Left renal pelvis (tissue), 4 donors: ENCODE data around the gene BRI3. TPM values are rescaled to one million over a fixed set of nuclear protein-coding genes. Genes with fewer than 3 reads are reported as not detected.

Experiments
- DNase-seq, 4 donors: peaks; one replicate each; pipeline ENCODE4 v3.0.0-alpha.2; 2013; ENCODE audit warnings: low read depth in 4 of 4, low spot score in 3 of 4
- polyA plus RNA-seq, 4 donors: library from polyadenylated mRNA; unstranded; fragments of 120-200 nt; gene quantifications; one replicate each; pipeline ENCODE4 v1.2.1, GENCODE V29; 2013; ENCODE audit not compliant: insufficient read length in 4 of 4

The BRI3 gene
- polyA plus RNA-seq, 4 donors = 81.7 to 109 (median 96.0) TPM

DNA sequence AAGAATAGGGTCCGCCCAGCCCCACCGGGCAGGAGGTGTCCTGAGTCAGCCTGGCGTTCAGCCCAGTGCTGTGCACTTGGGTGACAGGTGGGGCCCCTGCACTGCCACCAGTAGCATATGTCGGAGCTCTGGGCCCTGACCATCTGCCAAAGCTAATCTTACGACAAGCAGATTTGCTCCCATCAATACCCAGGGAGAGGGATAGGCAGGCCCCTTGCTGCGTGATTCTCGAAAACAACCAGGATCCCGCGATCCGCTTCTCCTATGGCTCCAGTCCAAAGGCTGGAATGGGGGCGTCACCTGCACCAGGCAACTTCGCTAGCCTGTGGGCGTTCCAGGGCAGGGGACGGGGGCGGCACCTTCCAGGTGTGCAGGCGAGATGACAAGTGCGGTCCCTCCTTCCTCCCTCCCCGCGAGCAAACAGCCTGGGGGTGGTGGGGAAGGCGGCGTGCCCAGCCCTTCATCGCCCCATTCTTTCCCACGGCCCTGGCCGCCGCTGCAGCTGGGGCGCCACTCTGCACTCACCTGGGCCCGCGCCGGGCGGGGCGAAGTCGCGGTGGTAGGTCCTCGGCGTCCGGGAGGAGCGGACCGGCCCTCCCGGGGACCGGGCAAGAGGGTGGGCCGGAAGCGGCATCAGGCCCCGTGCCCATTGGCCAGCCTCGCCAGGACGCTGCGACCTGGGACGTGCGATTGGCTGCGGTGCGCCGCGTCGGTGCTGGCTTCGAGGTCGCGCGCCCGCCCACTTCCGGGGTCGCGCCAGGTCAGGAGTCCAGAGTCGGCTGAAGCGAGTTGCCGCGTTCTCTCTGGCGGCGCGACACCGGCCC is 29.7 kb upstream of the BRI3 start, which contains the start of gene TECPR1:
TSS of gene TECPR1 (minus strand) at position 632 of the 824 bp plus-strand sequence. CDS start 6,086 bp downstream, outside the sequence.
- peak; percentile 71 to 81 (median 76) for DNase-seq

GRCh38 chr7:98252425-98253054 is 28.9 kb upstream of the BRI3 start:
- no peak for DNase-seq

DNA sequence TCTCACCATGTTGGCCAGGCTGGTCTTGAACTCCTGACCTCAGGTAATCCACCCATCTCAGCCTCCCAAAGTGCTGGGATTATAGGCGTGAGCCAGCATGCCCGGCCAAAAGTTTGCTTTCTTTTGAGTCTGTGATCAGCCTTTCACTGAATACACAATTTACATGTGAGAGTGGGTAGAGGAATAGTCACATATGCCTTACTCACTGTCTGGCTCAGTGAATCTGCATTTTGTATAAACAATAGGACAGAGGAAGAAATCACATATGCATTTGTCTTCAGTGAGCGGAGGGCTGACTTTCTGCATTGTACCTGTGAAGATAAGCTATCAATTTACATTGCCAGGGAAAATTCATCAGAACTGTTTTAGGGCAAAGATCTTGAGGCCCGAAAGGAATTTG is 27.0 kb upstream of the BRI3 start:
- DNase-seq = no peak

DNA sequence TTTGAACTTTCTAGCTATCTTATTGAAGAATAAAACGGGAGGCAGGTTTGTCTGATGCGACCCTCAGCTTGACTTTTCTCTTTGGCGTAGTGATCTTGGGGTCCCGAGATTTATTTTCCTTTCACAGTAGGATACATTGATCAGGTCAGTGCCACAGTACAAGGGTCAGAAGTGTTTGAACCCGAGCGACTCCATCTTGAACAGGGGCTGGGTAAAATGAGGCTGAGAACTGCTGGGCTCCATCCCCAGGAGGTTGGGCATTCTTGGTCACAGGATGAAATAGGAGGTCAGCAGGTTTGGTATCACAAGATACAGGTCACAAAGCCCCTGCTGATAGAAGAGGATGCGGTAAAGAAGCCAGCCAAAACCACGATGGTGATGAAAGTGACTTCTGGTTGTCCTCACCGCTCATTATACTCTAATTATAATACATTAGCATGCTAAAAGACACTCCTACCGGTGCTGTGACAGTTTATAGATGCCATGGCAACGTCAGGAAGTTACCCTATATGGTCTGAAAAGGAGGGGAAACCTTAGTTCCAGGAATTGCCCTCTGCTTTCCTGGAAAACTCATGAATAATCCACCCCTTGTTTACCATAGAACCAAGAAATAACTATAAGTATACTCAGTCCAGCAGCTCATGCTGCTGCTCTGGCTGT is 26.4 kb upstream of the BRI3 start:
- DNase-seq = no peak

GRCh38 chr7:98256431-98256830 is 25.1 kb upstream of the BRI3 start:
- no peak for DNase-seq

GRCh38 chr7:98257701-98258100 is 23.8 kb upstream of the BRI3 start:
- no peak for DNase-seq

- no peak for DNase-seq
Measured at GRCh38 chr7:98265841-98266271, 15.6 kb upstream of the BRI3 start.

DNA sequence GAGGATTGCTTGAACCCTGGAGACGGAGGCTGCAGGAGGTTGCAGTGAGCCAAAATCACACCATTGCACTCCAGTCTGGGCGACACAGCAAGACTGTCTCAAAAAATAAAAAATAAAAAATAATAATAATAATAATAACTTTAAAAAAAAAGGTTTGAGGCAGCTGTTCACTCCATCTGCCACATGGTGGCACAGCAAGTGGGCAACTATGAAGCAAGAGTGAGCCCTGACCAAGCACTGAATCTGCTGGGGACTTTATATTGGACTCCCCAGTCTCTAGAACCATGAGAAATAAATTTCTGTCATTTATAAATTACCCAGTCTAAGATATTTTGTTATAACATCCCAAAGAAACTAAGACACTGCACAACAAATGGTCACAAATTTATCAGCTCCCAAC is 14.6 kb upstream of the BRI3 start:
- no peak for DNase-seq

DNA sequence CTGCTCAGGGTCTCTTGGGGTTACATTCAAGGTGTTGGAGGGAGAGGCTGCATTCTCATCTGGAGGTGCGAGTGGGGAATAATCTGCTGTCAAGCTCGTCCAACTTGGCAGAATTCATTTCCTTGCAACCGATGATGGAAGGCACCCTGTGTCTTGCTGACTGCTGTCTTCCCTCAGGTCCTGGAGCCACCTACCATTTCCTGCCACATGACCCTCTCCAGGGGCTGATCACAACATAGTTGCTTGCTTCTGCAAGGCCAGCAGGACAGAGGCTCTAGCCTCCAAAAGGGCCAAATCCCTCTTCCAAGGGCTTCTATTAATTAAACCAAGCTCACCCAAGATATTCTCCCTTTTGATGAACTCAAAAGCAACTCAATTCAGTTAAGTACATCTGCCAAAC is 14.2 kb upstream of the BRI3 start:
- no peak for DNase-seq

- DNase-seq = no peak
Measured at GRCh38 chr7:98276241-98276761, 5.2 kb upstream of the BRI3 start.

DNA sequence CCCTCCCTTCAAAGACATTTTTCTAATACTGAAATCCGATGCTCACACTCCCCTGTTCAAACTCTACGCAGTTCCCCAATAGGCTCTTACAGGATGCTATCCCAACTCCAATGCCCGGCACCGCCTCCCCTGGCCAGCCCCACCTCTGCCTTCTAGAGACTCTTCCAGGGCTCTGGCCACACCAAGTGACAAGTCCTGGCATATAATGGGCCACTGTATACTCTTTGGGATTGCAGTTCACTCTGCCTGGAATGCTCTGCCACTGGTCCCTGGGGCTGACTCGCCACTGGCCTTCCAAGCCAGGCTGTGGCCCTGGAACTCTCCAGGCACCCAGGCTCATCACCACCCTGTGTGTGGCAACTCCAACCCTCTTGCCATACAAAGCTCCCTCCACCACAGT is 3.1 kb upstream of the BRI3 start:
- DNase-seq = no peak

DNA sequence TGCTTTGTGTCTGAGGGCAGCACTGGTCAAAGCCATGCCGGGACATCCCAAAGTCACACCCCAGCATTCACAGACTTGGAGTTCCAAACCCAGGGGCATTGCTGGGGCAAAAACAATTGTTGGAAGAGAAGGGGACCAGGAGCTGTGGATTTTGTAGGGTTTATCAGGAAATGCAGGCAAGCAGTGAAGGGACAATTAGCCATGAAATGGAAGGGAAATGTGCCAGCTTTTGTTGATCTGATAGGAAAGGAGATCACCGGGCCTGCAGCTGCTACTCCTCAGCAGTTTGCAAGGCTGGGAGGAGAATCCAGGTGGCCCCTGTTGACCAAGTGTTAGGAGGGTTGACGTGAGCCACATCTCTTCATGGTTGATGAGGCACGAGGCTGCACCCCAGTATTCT is 2.5 kb upstream of the BRI3 start:
- DNase-seq = no peak

DNA sequence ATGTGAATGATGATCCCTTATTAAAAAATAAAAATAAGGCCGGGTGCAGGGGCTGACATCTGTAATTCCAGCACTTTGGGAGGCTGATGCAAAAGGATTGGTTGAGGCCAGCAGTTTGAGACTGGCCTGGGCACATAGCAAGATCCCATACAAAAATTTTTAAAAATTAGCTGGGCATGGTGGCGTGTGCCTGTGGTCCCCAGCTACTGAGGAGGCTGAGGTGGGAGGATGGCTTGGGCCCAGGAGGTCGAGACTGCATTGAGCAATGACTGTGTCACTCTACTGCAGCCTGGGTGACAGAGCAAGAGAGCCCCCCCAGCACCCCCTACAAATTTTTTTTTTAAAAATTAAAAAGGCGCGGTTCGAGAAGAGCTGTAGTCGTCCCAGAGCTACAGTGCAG is 1.2 kb upstream of the BRI3 start:
- DNase-seq = no peak

DNA sequence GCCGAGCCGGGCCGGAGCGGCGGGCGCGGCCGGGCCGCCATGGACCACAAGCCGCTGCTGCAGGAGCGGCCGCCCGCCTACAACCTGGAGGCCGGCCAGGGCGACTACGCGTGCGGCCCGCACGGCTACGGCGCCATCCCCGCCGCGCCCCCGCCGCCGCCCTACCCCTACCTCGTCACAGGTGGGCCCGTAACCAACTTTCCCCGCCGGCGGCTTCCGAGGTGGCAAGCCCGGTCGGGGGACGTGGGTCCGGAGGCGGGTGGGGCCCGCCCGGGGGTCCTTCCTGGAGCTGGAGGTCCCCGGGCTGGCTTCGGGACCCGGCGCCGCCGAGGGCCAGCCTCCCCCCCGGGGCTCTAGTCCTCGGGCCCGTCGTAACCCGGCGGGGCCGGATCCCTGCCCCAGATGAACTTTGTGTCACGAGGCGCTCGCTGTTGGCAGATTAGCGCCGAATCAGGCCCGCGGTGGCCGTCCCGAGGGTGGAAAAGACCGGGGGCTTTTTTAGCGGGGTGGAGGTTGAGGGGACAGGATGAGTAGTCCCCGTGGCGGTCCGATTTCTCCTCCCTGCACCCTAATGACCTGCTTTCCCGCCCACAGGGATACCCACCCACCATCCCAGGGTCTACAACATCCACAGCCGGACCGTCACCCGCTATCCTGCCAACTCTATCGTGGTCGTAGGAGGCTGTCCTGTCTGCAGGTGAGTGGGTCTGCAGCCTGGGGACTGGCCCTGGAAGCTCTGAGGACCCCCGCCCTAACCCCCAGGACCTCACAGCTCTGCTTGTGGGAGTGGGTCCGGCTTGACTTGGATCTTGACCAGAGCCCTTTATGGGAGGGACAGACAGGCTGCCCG is 496 bp downstream of the BRI3 start:
- no peak for DNase-seq

GRCh38 chr7:98282703-98283102 is 1.2 kb downstream of the BRI3 start:
- no peak for DNase-seq

DNA sequence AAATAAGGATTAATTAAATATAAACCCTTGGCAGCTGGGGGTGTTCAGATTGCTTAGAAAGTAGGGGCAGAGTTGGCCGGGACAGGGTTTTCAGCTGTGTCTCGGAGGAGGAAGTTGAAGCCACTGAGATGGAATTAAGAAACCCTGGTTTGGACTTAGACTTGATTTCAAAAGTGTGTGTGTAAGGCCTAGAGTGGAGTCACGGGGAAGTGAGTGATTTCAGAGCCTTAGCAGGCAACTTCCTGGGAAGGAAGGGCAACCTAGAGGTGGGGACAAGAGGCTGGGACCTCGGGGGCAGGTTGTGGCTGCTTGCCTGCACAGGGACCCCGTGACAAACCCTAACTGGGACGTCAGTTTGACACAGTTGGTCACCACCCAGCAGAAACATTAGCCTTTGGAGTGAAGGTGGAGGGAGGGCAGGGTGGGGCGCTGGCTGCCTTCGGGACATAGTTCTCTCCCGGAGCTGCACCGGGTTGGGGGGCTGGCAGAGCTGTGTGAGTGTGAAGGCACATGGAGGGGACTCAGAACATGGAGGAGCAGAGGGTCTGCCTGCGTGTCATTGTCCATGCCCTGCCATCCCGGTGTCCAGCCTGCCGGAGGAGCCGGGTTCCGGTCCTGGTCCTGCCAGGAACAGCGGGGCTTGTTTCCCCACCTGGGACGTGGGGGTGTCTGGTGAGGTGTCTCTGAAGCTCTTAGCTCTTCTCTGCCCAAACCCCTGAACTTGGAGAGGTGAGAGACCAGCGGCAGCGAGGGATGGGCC is 1.8 kb downstream of the BRI3 start:
- no peak for DNase-seq

- no peak for DNase-seq
Measured at GRCh38 chr7:98283887-98284222, 2.4 kb downstream of the BRI3 start.

- DNase-seq = no peak
Measured at GRCh38 chr7:98284335-98285036, 3.0 kb downstream of the BRI3 start.
